ENCODE results near the gene TUBGCP5. TPM values are rescaled to one million over a fixed set of nuclear protein-coding genes. Genes with fewer than 3 reads are reported as not detected.

TUBGCP5 gene
- total and polyA plus RNA-seq, 7 experiments from 2014 or later, result 5.7 to 28.6 (median 18.2) TPM

DNA sequence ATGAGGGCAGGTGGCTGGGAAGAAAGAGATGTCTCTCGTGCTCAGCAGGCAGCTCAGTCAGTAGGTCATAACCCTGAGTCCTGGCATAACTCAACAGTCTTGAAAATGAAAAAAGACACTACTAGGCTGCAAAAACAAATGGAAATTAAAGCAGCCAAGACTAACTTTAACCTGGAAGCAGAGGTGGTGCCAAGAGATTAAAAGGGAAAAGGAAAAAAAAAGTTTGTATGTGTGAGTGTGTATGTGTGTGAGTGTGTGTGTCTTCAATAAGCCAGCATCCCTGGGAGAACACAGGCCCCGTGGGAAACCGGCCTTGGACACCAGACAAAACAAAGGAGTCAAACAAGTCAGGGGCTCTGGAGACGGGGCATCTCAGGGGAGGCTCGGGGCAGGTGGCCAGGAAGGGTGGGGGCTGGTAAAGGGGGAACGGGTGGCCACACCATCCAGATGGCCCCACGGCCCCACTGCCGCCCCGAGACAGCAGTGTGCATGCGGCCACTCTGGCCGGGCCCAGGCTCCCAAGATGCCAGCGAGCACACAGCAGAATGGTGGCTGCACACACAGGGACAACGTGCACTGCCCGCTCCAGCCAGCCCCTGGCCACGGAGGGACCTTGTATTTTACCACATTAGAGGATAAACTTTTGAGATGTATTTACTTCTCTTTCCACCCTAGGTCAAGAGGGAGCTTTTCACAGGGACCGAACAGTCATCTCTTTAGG lies 83.0 kb downstream of the TUBGCP5 start:
- Histone ChIP-seq H3K27me3 (ENCODE audit: control insufficient read depth in 2 of 2, insufficient read depth in 2 of 2, low read length in 2 of 2) (no peaks in the 10 kb centered on the region), H3K36me3 (ENCODE audit: control insufficient read depth in 2 of 3, insufficient read depth in 3 of 3, low read length in 3 of 3) (no peaks in the 10 kb centered on the region), H3K4me3 (ENCODE audit: low read length) (no peak overlapping the region), H3K9me3 (ENCODE audit: control insufficient read depth in 2 of 3, low read length in 3 of 3) (no peaks in the 10 kb centered on the region), H3K27ac (ENCODE audit: low read depth, low read length) (no peak overlapping the region), H3K4me1 (ENCODE audit: control insufficient read depth in 2 of 2, insufficient read depth in 2 of 2, low read length in 2 of 2) (no peaks in the 10 kb centered on the region)
- no peaks in the 10 kb centered on the region for H3K9me3 Mint-ChIP-seq
- intact Hi-C loops (cut with micrococcal nuclease), result no loop called here
- peaks cover 0 to 3% (median 0%) of the 10 kb centered on the region in 7 donors for H3K4me1 Mint-ChIP-seq
- no peak overlapping the region for H3K4me3 Mint-ChIP-seq
- H3K36me3 Mint-ChIP-seq, result no peaks in the 10 kb centered on the region
- H3K27me3 Mint-ChIP-seq, result no peaks in the 10 kb centered on the region
- no peak overlapping the region for H3K27ac Mint-ChIP-seq
- ChIA-PET POLR2A (no interaction called here), CTCF (no interaction called here)
- DNase-seq (no peak), ATAC-seq (no peak)

- H3K27me3 ChIP-seq (ENCODE audit: control insufficient read depth in 2 of 2, insufficient read depth in 2 of 2, low read length in 2 of 2), result no peaks in the 10 kb centered on the region
- H3K9me3 ChIP-seq (ENCODE audit: control insufficient read depth in 2 of 3, low read length in 3 of 3), result no peaks in the 10 kb centered on the region
- H3K36me3 ChIP-seq (ENCODE audit: control insufficient read depth in 2 of 3, insufficient read depth in 3 of 3, low read length in 3 of 3), result no peaks in the 10 kb centered on the region
- no peak overlapping the region for H3K27ac Mint-ChIP-seq
- H3K27ac ChIP-seq (ENCODE audit: low read depth, low read length), result no peak overlapping the region
- no peaks in the 10 kb centered on the region for H3K9me3 Mint-ChIP-seq
- intact Hi-C loops (cut with micrococcal nuclease), result no loop called here
- H3K4me1 ChIP-seq (ENCODE audit: control insufficient read depth in 2 of 2, insufficient read depth in 2 of 2, low read length in 2 of 2), result no peaks in the 10 kb centered on the region
- H3K4me3 Mint-ChIP-seq, result no peak overlapping the region
- H3K27me3 Mint-ChIP-seq, result no peaks in the 10 kb centered on the region
- DNase-seq (no peak), ATAC-seq (no peak)
- POLR2A ChIA-PET, result no interaction called here
- peaks cover 0 to 3% (median 0%) of the 10 kb centered on the region in 7 donors for H3K4me1 Mint-ChIP-seq
- H3K36me3 Mint-ChIP-seq, result no peaks in the 10 kb centered on the region
- H3K4me3 ChIP-seq (ENCODE audit: low read length), result no peak overlapping the region
- CTCF ChIA-PET, result no interaction called here
Measured at GRCh38 chr15:22955544-22956119, 83.7 kb downstream of the TUBGCP5 start.

GRCh38 chr15:22954798-22955543 lies 84.4 kb downstream of the TUBGCP5 start:
- ATAC-seq (no peak), DNase-seq (no peak)
- POLR2A ChIA-PET, result no interaction called here
- intact Hi-C loops (cut with micrococcal nuclease), result no loop called here
- Histone ChIP-seq H3K27me3 (ENCODE audit: control insufficient read depth in 2 of 2, insufficient read depth in 2 of 2, low read length in 2 of 2) (no peaks in the 10 kb centered on the region), H3K4me3 (ENCODE audit: low read length) (no peak overlapping the region), H3K4me1 (ENCODE audit: control insufficient read depth in 2 of 2, insufficient read depth in 2 of 2, low read length in 2 of 2) (no peaks in the 10 kb centered on the region), H3K9me3 (ENCODE audit: control insufficient read depth in 2 of 3, low read length in 3 of 3) (no peaks in the 10 kb centered on the region), H3K36me3 (ENCODE audit: control insufficient read depth in 2 of 3, insufficient read depth in 3 of 3, low read length in 3 of 3) (no peaks in the 10 kb centered on the region), H3K27ac (ENCODE audit: low read depth, low read length) (no peak overlapping the region)
- H3K4me3 Mint-ChIP-seq, result no peak overlapping the region
- H3K9me3 Mint-ChIP-seq, result no peaks in the 10 kb centered on the region
- H3K27me3 Mint-ChIP-seq, result no peaks in the 10 kb centered on the region
- H3K4me1 Mint-ChIP-seq, result peaks cover 0 to 6% (median 0%) of the 10 kb centered on the region in 7 donors
- CTCF ChIA-PET, result no interaction called here
- no peaks in the 10 kb centered on the region for H3K36me3 Mint-ChIP-seq
- H3K27ac Mint-ChIP-seq, result no peak overlapping the region

- H3K27ac Mint-ChIP-seq, result no peak overlapping the region
- peaks cover 0 to 6% (median under 1%) of the 10 kb centered on the region in 7 donors for H3K4me1 Mint-ChIP-seq
- no peaks in the 10 kb centered on the region for H3K9me3 Mint-ChIP-seq
- H3K4me3 Mint-ChIP-seq, result no peak overlapping the region
- Histone ChIP-seq H3K27me3 (ENCODE audit: control insufficient read depth in 2 of 2, insufficient read depth in 2 of 2, low read length in 2 of 2) (no peaks in the 10 kb centered on the region), H3K4me3 (ENCODE audit: low read length) (no peak overlapping the region), H3K27ac (ENCODE audit: low read depth, low read length) (no peak overlapping the region), H3K4me1 (ENCODE audit: control insufficient read depth in 2 of 2, insufficient read depth in 2 of 2, low read length in 2 of 2) (no peaks in the 10 kb centered on the region), H3K9me3 (ENCODE audit: control insufficient read depth in 2 of 3, low read length in 3 of 3) (no peaks in the 10 kb centered on the region), H3K36me3 (ENCODE audit: control insufficient read depth in 2 of 3, insufficient read depth in 3 of 3, low read length in 3 of 3) (no peaks in the 10 kb centered on the region)
- CTCF ChIA-PET, result no interaction called here
- POLR2A ChIA-PET, result no interaction called here
- DNase-seq (no peak), ATAC-seq (no peak)
- no peaks in the 10 kb centered on the region for H3K27me3 Mint-ChIP-seq
- intact Hi-C loops (cut with micrococcal nuclease), result no loop called here
- H3K36me3 Mint-ChIP-seq, result no peaks in the 10 kb centered on the region
Measured at GRCh38 chr15:22954326-22954725, 85.0 kb downstream of the TUBGCP5 start.

- no peak overlapping the region for H3K4me3 Mint-ChIP-seq
- H3K9me3 ChIP-seq (ENCODE audit: control insufficient read depth in 2 of 3, low read length in 3 of 3), result no peaks in the 10 kb centered on the region
- no peaks in the 10 kb centered on the region for H3K36me3 Mint-ChIP-seq
- peak overlapping the region in 1 of 9 donors; percentile 78 for H3K27ac Mint-ChIP-seq
- POLR2A ChIA-PET, result no interaction called here
- DNase-seq (no peak), ATAC-seq (no peak)
- no peak overlapping the region for H3K4me3 ChIP-seq (ENCODE audit: low read length)
- H3K27ac ChIP-seq (ENCODE audit: low read depth, low read length), result no peak overlapping the region
- H3K27me3 Mint-ChIP-seq, result peaks cover 0 to 7% (median 4%) of the 10 kb centered on the region in 5 donors
- no peaks in the 10 kb centered on the region for H3K27me3 ChIP-seq (ENCODE audit: control insufficient read depth in 2 of 2, insufficient read depth in 2 of 2, low read length in 2 of 2)
- no peaks in the 10 kb centered on the region for H3K36me3 ChIP-seq (ENCODE audit: control insufficient read depth in 2 of 3, insufficient read depth in 3 of 3, low read length in 3 of 3)
- H3K9me3 Mint-ChIP-seq, result no peaks in the 10 kb centered on the region
- intact Hi-C loops (cut with micrococcal nuclease), result no loop called here
- CTCF ChIA-PET, result no interaction called here
- H3K4me1 ChIP-seq (ENCODE audit: control insufficient read depth in 2 of 2, insufficient read depth in 2 of 2, low read length in 2 of 2), result no peaks in the 10 kb centered on the region
- H3K4me1 Mint-ChIP-seq, result peaks cover 5 to 18% (median 13%) of the 10 kb centered on the region in 7 donors
Measured at GRCh38 chr15:22952796-22953579, 86.4 kb downstream of the TUBGCP5 start.

GRCh38 chr15:22951381-22952280 lies 87.7 kb downstream of the TUBGCP5 start:
- H3K27me3 ChIP-seq (ENCODE audit: control insufficient read depth in 2 of 2, insufficient read depth in 2 of 2, low read length in 2 of 2), result no peaks in the 10 kb centered on the region
- H3K4me1 Mint-ChIP-seq, result peaks cover 5 to 18% (median 13%) of the 10 kb centered on the region in 7 donors
- H3K4me3 Mint-ChIP-seq, result no peak overlapping the region
- ChIA-PET CTCF (no interaction called here), POLR2A (no interaction called here)
- H3K27ac ChIP-seq (ENCODE audit: low read depth, low read length), result no peak overlapping the region
- H3K4me1 ChIP-seq (ENCODE audit: control insufficient read depth in 2 of 2, insufficient read depth in 2 of 2, low read length in 2 of 2), result no peaks in the 10 kb centered on the region
- no peak for DNase-seq
- H3K36me3 ChIP-seq (ENCODE audit: control insufficient read depth in 2 of 3, insufficient read depth in 3 of 3, low read length in 3 of 3), result no peaks in the 10 kb centered on the region
- H3K9me3 ChIP-seq (ENCODE audit: control insufficient read depth in 2 of 3, low read length in 3 of 3), result no peaks in the 10 kb centered on the region
- H3K4me3 ChIP-seq (ENCODE audit: low read length), result no peak overlapping the region
- intact Hi-C loops (cut with micrococcal nuclease), result no loop called here
- H3K9me3 Mint-ChIP-seq, result no peaks in the 10 kb centered on the region
- ATAC-seq, result no peak
- peaks cover 0 to 2% (median 0%) of the 10 kb centered on the region in 5 donors for H3K36me3 Mint-ChIP-seq
- H3K27ac Mint-ChIP-seq, result no peak overlapping the region
- H3K27me3 Mint-ChIP-seq, result peaks cover 0 to 12% (median 4%) of the 10 kb centered on the region in 5 donors
